IPS DF 6.9 (cell line): ENCODE data around the gene OSBPL6.
"Not testable (repeated sequence)": the region's sequence is repeated elsewhere in the genome, so short reads cannot be mapped to it uniquely, and the experiment has no call there.

Experiments
- DNase-seq: peaks from one replicate; pipeline ENCODE4 v3.0.0-alpha.2; 2013; ENCODE audit warnings: low read depth, low spot score
- H3K27ac ChIP-seq: one replicate; pipeline ENCODE4 v1.5.1; 2013; ENCODE audit warnings: low read length, control low read depth
- H3K27me3 ChIP-seq: 2 replicates; pipeline ENCODE4 v1.6.1; 2013; ENCODE audit warnings: mild to moderate bottlenecking, low read length; ENCODE audit not compliant: control insufficient read depth, insufficient read depth
- H3K36me3 ChIP-seq: 2 replicates; pipeline ENCODE4 v1.6.1; 2013; ENCODE audit warnings: low read length; ENCODE audit not compliant: control insufficient read depth, insufficient read depth
- H3K4me1 ChIP-seq: 2 replicates; pipeline ENCODE4 v1.6.1; 2013; ENCODE audit warnings: low read length; ENCODE audit not compliant: control insufficient read depth, insufficient read depth
- H3K4me3 ChIP-seq: 2 replicates; pipeline ENCODE4 v1.5.1; 2013; ENCODE audit warnings: mild to moderate bottlenecking, low read length
- H3K9me3 ChIP-seq: 2 replicates; pipeline ENCODE4 v1.6.1; 2013; ENCODE audit warnings: low read length, inconsistent platforms; ENCODE audit not compliant: control insufficient read depth, insufficient read depth
- WGBS: extraction: QIAGEN DNeasy Blood & Tissue Kit; methylation state at CpG from one replicate; pipeline ENCODE4 v1.1.7; 2013; ENCODE audit warnings: mixed read lengths, missing lambda C conversion rate; ENCODE audit not compliant: insufficient read length, insufficient coverage; 5-methylcytosine and 5-hydroxymethylcytosine counted together

The OSBPL6 gene

DNA sequence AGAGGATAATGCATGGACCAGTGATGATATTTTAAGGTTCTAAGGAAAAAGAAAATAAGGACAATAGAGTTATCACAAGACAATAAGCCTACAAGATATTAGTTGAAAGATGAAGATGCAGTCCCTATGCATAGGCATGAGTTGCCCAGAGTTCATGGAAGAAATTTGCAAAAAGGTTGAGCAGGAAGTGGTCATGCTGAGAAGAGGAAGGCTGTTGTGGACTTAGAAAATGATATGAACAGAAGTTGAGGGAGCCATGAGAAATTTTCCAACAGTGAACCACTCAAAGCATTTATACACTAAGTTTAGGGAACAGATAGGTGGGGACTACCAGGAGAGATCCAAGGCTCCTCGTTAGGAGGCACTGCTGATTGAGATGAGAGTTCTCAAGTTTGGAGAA, 3.5 kb downstream of the OSBPL6 start:
- no CpG with 5 or more reads among the region's 1 CpG for WGBS
- no peak for DNase-seq
- no peaks in the 10 kb centered on the region for H3K4me1 ChIP-seq
- no peak overlapping the region for H3K4me3 ChIP-seq
- H3K36me3 ChIP-seq: no peaks in the 10 kb centered on the region
- H3K27ac ChIP-seq: no peak overlapping the region
- H3K27me3 ChIP-seq: peaks cover 10% of the 10 kb centered on the region; the same call in 1 of the 2 replicates
- no peaks in the 10 kb centered on the region for H3K9me3 ChIP-seq

DNA sequence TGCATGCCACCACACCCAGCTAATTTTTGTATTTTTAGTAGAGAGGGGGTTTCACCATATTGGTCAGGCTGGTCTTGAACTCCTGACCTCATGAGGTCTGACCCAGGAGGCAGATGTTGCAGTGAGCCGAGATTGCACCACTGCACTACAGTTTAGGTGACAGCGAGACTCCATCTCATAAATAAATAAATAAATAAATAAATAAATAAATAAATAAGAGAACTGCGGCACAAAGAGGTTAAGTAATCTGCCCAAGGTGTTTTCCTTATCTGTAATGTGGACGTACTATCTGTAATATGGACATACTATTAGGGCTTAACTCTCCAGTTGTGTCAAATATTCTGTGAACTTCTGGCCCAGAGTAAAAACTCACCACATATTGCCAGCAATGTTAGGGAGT, 4.1 kb downstream of the OSBPL6 start:
- not testable (repeated sequence) for H3K4me1 ChIP-seq, DNase-seq, H3K4me3 ChIP-seq, H3K27me3 ChIP-seq, H3K9me3 ChIP-seq, H3K27ac ChIP-seq, H3K36me3 ChIP-seq
- WGBS: no CpG with 5 or more reads among the region's 4 CpGs

DNA sequence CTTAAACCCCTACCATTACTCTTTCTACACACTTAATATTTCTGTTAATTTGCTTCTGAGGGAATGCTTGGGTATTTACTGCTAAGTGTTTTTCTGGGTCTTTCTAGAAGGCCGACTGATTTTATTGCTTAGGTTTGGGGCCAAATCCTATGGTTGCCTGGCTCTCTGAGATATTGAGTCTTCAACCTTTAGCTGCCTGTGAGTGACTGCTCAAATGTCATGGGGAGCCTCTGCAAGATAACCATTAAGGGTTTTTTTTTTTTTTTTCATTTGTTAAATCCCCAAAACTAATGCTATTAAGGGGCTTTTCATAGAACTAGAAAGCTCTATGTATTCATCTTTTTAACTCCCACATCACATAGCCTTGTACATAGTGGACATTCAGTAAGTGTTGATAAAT, 5.0 kb downstream of the OSBPL6 start:
- Histone ChIP-seq H3K9me3 (no peaks in the 10 kb centered on the region), H3K27me3 (no peaks in the 10 kb centered on the region), H3K36me3 (no peaks in the 10 kb centered on the region), H3K4me1 (no peaks in the 10 kb centered on the region), H3K4me3 (no peak overlapping the region), H3K27ac (no peak overlapping the region)
- DNase-seq: no peak
- no CpG with 5 or more reads among the region's 1 CpG for WGBS

DNA sequence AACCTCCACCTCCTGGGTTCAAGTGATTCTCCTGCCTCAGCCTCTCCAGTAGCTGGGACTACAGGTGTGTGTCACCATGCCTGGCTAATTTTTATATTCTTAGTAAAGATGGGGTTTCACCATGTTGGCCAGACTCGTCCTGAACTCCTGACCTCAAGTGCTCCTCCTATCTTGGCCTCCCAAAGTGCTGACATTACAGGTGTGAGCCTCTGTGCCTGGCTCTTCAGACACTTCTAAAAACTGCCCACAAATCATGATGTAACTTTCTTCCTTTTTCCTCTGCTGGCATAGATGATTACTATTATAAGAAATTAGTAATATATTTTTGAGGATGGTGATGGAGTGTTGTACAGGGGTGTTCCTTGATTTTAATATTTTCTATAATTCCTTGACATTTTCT, 6.0 kb downstream of the OSBPL6 start:
- H3K9me3 ChIP-seq: no peaks in the 10 kb centered on the region
- no CpG with 5 or more reads among the region's 1 CpG for WGBS
- no peaks in the 10 kb centered on the region for H3K27me3 ChIP-seq
- no peak overlapping the region for H3K27ac ChIP-seq
- H3K4me1 ChIP-seq: no peaks in the 10 kb centered on the region
- H3K36me3 ChIP-seq: no peaks in the 10 kb centered on the region
- no peak for DNase-seq
- no peak overlapping the region for H3K4me3 ChIP-seq

DNA sequence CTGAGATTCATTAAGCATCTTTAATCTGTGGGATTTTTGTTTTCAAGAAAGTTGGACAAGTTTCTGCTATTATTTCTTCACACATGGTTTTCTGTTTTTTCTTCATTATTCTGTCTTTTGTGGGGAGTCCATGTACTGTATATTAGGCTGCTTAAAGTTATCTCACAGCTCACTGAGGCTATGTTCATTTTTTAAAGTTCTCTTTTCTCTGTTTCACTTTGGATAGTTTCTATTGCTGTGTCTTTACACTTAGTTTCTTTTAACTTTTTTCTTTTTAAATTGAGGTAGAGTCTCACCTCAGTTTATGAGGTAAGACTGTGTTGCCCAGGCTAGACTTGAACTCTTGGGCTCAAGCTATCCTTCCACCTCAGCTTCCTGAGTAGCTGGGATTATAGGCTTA, 8.6 kb downstream of the OSBPL6 start:
- DNase-seq: no peak
- no peak overlapping the region for H3K4me3 ChIP-seq
- no peaks in the 10 kb centered on the region for H3K36me3 ChIP-seq
- no peak overlapping the region for H3K27ac ChIP-seq
- H3K4me1 ChIP-seq: no peaks in the 10 kb centered on the region
- no peaks in the 10 kb centered on the region for H3K9me3 ChIP-seq
- no peaks in the 10 kb centered on the region for H3K27me3 ChIP-seq

DNA sequence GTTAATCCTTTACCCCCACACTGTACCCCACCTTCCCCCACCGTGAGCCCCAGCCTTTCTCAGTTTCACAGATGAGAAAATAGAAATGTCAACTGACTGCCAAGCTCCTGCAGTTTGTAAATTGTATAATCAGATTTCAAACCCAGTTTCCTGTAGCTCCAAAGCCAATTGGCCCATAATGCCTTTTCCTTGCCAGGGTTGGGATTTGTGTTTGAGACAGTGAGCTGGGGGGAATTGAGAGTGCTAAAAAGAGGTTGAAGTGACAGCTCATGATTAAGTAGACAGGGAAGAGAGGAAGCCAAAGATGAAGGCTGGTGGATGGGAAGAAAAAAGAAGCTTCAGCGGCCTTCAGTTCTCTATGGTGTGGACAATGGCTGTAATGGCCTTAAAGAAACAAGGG, 10.7 kb downstream of the OSBPL6 start:
- Histone ChIP-seq H3K27me3 (no peaks in the 10 kb centered on the region; the same call in 1 of the 2 replicates), H3K27ac (no peak overlapping the region), H3K4me3 (no peak overlapping the region), H3K36me3 (no peaks in the 10 kb centered on the region), H3K9me3 (no peaks in the 10 kb centered on the region), H3K4me1 (no peaks in the 10 kb centered on the region)
- WGBS: no CpG with 5 or more reads among the region's 2 CpGs
- no peak for DNase-seq

DNA sequence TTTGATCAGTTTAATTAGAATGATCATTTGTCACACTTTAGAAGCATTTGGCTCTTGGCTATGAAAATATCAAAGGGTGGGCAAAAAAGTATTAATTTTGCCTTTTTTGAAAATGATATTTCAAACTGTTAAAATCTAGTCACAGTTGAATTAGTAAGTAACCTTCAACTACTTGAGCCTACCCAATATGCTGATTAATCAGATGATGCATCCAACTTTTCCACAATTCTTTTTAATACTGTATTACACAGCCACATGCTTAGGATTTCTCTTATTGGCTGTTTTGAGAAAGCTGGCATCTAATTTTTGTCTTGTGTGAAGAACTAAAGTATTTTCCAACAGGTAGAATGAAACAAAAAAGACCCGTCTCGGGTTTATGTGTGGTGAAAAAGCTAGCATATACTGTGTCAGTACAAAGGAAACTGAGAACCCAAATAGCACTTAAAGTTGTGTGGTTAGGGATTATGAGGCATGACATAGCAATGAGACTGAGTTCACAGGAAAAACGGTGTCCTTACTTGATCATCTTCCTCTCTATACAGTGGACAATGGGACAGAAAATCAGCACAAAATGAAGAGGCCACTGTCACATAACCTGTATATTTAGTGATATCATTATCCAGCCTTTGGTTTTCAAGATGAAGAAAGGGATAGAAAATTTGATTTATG, 11.7 kb downstream of the OSBPL6 start:
- no CpG with 5 or more reads among the region's 3 CpGs for WGBS
- Histone ChIP-seq H3K36me3 (no peaks in the 10 kb centered on the region), H3K27me3 (peaks cover under 1% of the 10 kb centered on the region; the same call in 1 of the 2 replicates), H3K9me3 (no peaks in the 10 kb centered on the region), H3K27ac (no peak overlapping the region), H3K4me3 (no peak overlapping the region), H3K4me1 (peaks cover under 1% of the 10 kb centered on the region)
- no peak for DNase-seq

DNA sequence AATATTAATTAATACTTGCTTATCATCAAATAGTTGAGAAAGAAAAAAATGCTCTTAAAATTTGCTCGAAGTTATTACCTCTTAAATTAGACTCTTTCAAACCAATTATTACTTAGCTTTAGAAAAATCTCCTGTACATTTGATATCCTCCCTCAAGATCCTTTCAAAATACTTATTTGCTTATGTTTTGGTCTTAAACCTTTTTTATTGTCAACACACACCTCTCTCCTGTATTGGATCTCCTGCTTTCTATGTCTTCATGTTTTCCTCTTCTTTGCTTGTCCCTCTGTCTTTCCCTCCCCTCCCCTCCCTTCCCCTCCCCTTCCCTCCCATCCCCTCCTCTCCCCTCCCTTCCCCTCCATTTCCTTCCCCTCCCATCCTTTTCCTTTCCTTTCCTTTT, 14.0 kb downstream of the OSBPL6 start:
- Histone ChIP-seq H3K36me3 (no peaks in the 10 kb centered on the region), H3K4me3 (no peak overlapping the region), H3K9me3 (no peaks in the 10 kb centered on the region), H3K4me1 (peaks cover 7% of the 10 kb centered on the region), H3K27me3 (peaks cover 8% of the 10 kb centered on the region; the same call in 1 of the 2 replicates), H3K27ac (no peak overlapping the region)
- no CpG with 5 or more reads among the region's 1 CpG for WGBS
- no peak for DNase-seq

DNA sequence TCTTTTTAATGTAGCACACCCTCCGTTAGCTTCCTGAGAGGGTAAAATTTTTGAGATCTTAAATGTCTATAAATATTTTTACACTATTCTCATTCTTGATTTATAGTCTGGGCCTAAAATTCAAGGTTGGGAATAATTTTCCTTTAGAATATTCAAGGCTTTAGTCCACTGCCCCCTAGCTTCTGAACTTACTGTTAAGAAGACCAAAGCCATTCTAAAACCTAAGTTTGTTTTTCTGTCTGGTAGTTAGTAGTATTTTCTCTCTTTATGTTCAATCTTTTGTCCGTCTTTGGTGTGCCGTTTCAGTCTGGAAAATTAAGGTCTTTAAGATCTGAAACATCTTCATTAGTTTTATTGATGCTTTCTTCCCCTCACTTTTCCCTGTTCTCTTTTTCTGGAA, 14.5 kb downstream of the OSBPL6 start:
- Histone ChIP-seq H3K27me3 (peaks cover 12% of the 10 kb centered on the region; the same call in 1 of the 2 replicates), H3K4me3 (no peak overlapping the region), H3K36me3 (no peaks in the 10 kb centered on the region), H3K4me1 (peaks cover 7% of the 10 kb centered on the region), H3K27ac (no peak overlapping the region), H3K9me3 (no peaks in the 10 kb centered on the region)
- DNase-seq: no peak
- WGBS: no CpG with 5 or more reads among the region's 3 CpGs

DNA sequence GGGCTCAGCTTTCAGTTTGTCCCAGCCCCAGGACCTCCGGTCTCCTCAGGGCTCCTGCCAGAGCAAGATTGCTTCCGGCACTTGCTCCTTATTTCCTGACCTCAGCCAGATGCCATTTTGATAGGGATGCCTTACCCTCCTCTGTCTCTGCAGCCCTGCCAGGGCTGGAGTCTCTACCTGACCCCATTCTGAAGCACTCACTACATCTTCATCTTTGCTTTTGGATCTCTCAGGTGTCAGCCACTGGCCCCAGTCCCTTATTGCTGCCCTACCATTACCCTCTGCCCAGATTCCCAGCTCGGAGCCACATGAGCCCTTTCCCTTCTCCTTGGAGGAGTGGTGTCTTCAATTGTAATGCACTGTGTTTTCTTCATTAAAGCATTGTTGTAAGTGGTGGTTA, 17.1 kb downstream of the OSBPL6 start:
- no peak overlapping the region for H3K4me3 ChIP-seq
- WGBS: no CpG with 5 or more reads among the region's 3 CpGs
- no peak overlapping the region for H3K27ac ChIP-seq
- no peak for DNase-seq
- H3K27me3 ChIP-seq: peaks cover 20% of the 10 kb centered on the region; the same call in 1 of the 2 replicates
- H3K4me1 ChIP-seq: peaks cover 7% of the 10 kb centered on the region
- H3K9me3 ChIP-seq: no peaks in the 10 kb centered on the region
- H3K36me3 ChIP-seq: no peaks in the 10 kb centered on the region

DNA sequence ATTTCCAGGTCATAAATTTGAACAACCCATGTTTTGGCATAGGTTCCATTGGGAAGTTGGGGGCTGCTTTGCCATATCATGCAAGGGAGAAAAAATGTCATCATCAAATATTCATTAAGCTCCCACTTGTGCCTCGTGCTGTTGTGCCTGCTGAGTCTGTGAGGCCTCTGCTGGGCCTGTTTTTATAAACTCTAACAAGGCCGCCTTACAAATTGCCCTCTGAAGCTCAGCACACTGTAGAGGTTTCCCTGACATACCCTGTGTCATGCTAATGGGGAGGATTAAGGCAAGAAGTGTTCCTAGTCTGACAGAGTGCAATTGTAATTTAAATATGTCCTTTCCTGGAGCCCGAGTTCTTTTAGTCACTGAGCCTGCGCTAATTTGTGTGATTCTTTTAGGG, 17.6 kb downstream of the OSBPL6 start:
- DNase-seq: peak; percentile 80
- Histone ChIP-seq H3K4me1 (peaks cover 7% of the 10 kb centered on the region), H3K4me3 (no peak overlapping the region), H3K27me3 (peaks cover 22% of the 10 kb centered on the region; the same call in 1 of the 2 replicates), H3K9me3 (no peaks in the 10 kb centered on the region), H3K36me3 (no peaks in the 10 kb centered on the region), H3K27ac (no peak overlapping the region)
- no CpG with 5 or more reads among the region's 4 CpGs for WGBS
